ENCODE results near the gene ASTN2.

- TF ChIP-seq CTCF (IDR thresholded peaks at IDR 0.05) = no peak
- no peak for TF ChIP-seq EP300 (IDR thresholded peaks at IDR 0.05)
Measured at GRCh38 chr9:116939614-116940013, 475.2 kb downstream of the ASTN2 start.
